A549 (cell line): ENCODE results near the gene LRRIQ4. TPM values are rescaled to one million over a fixed set of nuclear protein-coding genes. Genes with fewer than 3 reads are reported as not detected.

Experiments used
- ATAC-seq, 2 experiments: fragments of 200-7000 bp in 1 of 2; fragments of >200 bp in 1 of 2; cut with Nextera tagmentation in 1 of 2; cut with Tn5 transposase in 1 of 2; 3 replicates each; pipeline versions ENCODE4 v1.8.0 to v1.9.1; 2018 to 2020; ENCODE audit warnings: mild to moderate bottlenecking in 1 of 2, moderate library complexity in 1 of 2
- CTCF ChIA-PET: fragments of 300-600 bp; sonication (Branson Sonifier 250); formaldehyde crosslinking; extraction: SDS; loops from one replicate; lab custom pipeline; 2021; ENCODE audit warnings: antibody characterized with exemption, inconsistent platforms; lab: Yijun Ruan, JAX
- POLR2A ChIA-PET: fragments of 350-600 bp; formaldehyde crosslinking; extraction: SDS; loops from one replicate; lab custom pipeline; 2021; ENCODE audit warnings: antibody characterized with exemption, inconsistent platforms; lab: Yijun Ruan, JAX
- DNase-seq, 2 experiments: peaks; one replicate each; pipeline versions ENCODE4 v3.0.0 to v3.0.0-alpha.2; 2011 to 2016; ENCODE audit warnings: low read depth in 1 of 2, low spot score in 1 of 2
- FAIRE-seq: peaks from 2 replicates; lab custom pipeline; 2011; peaks lifted over from hg19 to GRCh38; lab: Jason Lieb, UNC
- H3K27ac ChIP-seq, 2 experiments: fragments of >200 bp; sonication (Bioruptor Twin); formaldehyde crosslinking; 3 replicates each; pipeline ENCODE4 v1.5.1; 2016 to 2017
- H3K4me1 ChIP-seq: fragments of >200 bp; sonication (Bioruptor Twin); formaldehyde crosslinking; 3 replicates; pipeline ENCODE4 v1.6.1; 2016
- H3K4me2 ChIP-seq: fragments of >200 bp; sonication (Bioruptor Twin); formaldehyde crosslinking; 3 replicates; pipeline ENCODE4 v1.6.1; 2016
- H3K4me3 ChIP-seq: fragments of >200 bp; sonication (Bioruptor Twin); formaldehyde crosslinking; 3 replicates; pipeline ENCODE4 v1.5.1; 2016
- H3K9me3 ChIP-seq: fragments of >200 bp; sonication (Bioruptor Twin); formaldehyde crosslinking; 3 replicates; pipeline ENCODE4 v1.6.1; 2016
- E2F6 ChIP-seq: IDR thresholded peaks from 2 replicates; pipeline ENCODE4 v1.6.1; 2012; ENCODE audit warnings: low read depth, borderline replicate concordance
- EHMT2 ChIP-seq: fragments of 200-600 bp; sonication (generic); IDR thresholded peaks from 2 replicates; pipeline ENCODE4 v1.6.1; 2016; ENCODE audit warnings: antibody characterized with exemption, low read depth, mild to moderate bottlenecking, moderate library complexity
- FOSL2 ChIP-seq, 2 experiments: fragments of 450-650 bp in 1 of 2; fragments of >200 bp in 1 of 2; sonication (Bioruptor Twin) in 1 of 2; formaldehyde crosslinking; IDR thresholded peaks; 2 replicates each; pipeline versions ENCODE4 v1.5.0 to v1.6.1; 2016 to 2020; ENCODE audit warnings: mild to moderate bottlenecking in 1 of 2, moderate library complexity in 1 of 2
- MAFK ChIP-seq: fragments of 450-650 bp; IDR thresholded peaks from 2 replicates; pipeline ENCODE4 v1.6.1; 2014; ENCODE audit not compliant: partially characterized antibody
- PHF8 ChIP-seq: fragments of 200-600 bp; sonication (generic); IDR thresholded peaks from 2 replicates; pipeline ENCODE4 v1.6.1; 2016; ENCODE audit warnings: low read depth, mild to moderate bottlenecking, antibody characterized with exemption, moderate library complexity, borderline replicate concordance
- RCOR1 ChIP-seq: fragments of 150-350 bp; IDR thresholded peaks from 2 replicates; pipeline ENCODE4 v1.6.1; 2014; ENCODE audit warnings: antibody characterized with exemption, low read length, low read depth
- REST ChIP-seq: fragments of 200-600 bp; sonication (generic); IDR thresholded peaks from 2 replicates; pipeline ENCODE4 v1.6.1; 2016; ENCODE audit warnings: antibody characterized with exemption, mild to moderate bottlenecking, moderate library complexity
- SMC3 ChIP-seq: fragments of >200 bp; sonication (Bioruptor Twin); formaldehyde crosslinking; IDR thresholded peaks from 3 replicates; pipeline ENCODE4 v1.6.1; 2018; ENCODE audit warnings: inconsistent platforms
- SREBF2 ChIP-seq: fragments of 450-650 bp; IDR thresholded peaks from 2 replicates; pipeline ENCODE4 v1.6.1; 2014; ENCODE audit warnings: mild to moderate bottlenecking, moderate library complexity
- TFCP2L1 ChIP-seq: fragments of 250-450 bp; sonication (Bioruptor Pico); IDR thresholded peaks from 2 replicates; pipeline ENCODE4 v1.5.0; 2021; ENCODE audit warnings: mild to moderate bottlenecking
- USF2 ChIP-seq: fragments of 450-650 bp; IDR thresholded peaks from 2 replicates; pipeline ENCODE4 v1.6.1; 2014; ENCODE audit warnings: antibody characterized with exemption
- ZFP36 ChIP-seq: fragments of 450-650 bp; IDR thresholded peaks from 2 replicates; pipeline ENCODE4 v1.6.1; 2014; ENCODE audit warnings: borderline replicate concordance; ENCODE audit not compliant: partially characterized antibody
- WGBS: methylation state at CpG from one replicate; pipeline ENCODE4 v1.1.6; 2017; ENCODE audit errors: missing lambda C conversion rate; 5-methylcytosine and 5-hydroxymethylcytosine counted together
- polyA plus RNA-seq, 4 experiments: library from polyadenylated mRNA; depleted of rRNA in 3 of 4; stranded (reverse); fragments of >200 nt; fragmentation: RNase III in 1 of 4; extraction: RNeasy Plus Mini Kit Qiagen cat#74134 plus additional on column Dnase treatment in 1 of 4; gene quantifications; 2 replicates in 3 of 4; 3 replicates in 1 of 4; pipeline ENCODE4 v1.2.3, GENCODE V29; 2011 to 2017

Gene LRRIQ4
- polyA plus RNA-seq, 2 of the 4 experiments (the other 2 are of a cell fraction): not detected

DNA sequence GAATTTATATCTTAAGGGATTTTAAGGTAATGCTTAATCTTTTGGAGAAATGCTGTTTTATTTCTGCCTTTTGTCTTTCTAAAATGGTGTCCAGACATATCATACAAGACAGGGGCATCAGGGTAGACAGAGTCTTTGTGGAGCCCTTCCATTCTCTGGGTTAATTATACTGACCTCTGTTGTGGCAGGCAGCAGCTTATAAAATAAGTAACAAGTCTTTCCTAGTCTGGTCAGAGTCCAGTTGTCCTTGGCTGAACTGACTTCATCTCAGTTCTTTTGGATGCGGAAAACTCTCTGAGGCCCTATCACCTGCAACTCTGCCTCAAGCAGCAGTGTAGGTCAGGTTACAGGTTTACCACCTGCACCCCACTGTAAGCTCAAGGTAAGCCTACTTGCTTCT lies 20.3 kb upstream of the LRRIQ4 start:
- DNase-seq (no peak), FAIRE-seq (no peak), ATAC-seq (no peak; a peak in 1 of 6 replicates)
- WGBS: 100% methylated on average over 1 of the region's 1 CpG
- ChIA-PET CTCF (interaction anchor here (1.0 kb wide), 1 partner anchor 30 kb away, joined by 3 read pairs; no protein-coding TSS in a partner anchor), POLR2A (interaction anchor here (0.5 kb wide), 1 partner anchor 14 kb away, joined by 4 read pairs; no protein-coding TSS in a partner anchor)
- no peak overlapping the region for H3K27ac ChIP-seq
- H3K4me1 ChIP-seq: no peaks in the 10 kb centered on the region
- no peak overlapping the region for H3K4me2 ChIP-seq
- H3K4me3 ChIP-seq: no peak overlapping the region
- no peaks in the 10 kb centered on the region for H3K9me3 ChIP-seq
- TF ChIP-seq E2F6 (no peak), RCOR1 (no peak), SREBF2 (no peak), PHF8 (no peak), EHMT2 (no peak), USF2 (no peak), TFCP2L1 (CRISPR knock-in tag) (no peak), FOSL2 (IDR thresholded peaks at IDR 0.05) (no peak), FOSL2 (CRISPR knock-in tag; IDR thresholded peaks at IDR 0.05) (no peak), ZFP36 (no peak)

GRCh38 chr3:169804681-169805080 lies 8.0 kb upstream of the LRRIQ4 start:
- no peaks in the 10 kb centered on the region for H3K9me3 ChIP-seq
- WGBS: 89% methylated on average over 3 of the region's 3 CpGs
- no peak for TF ChIP-seq REST
- TF ChIP-seq USF2: no peak
- no peak for TF ChIP-seq SMC3
- TF ChIP-seq MAFK: peak; percentile 31
- H3K4me1 ChIP-seq: no peaks in the 10 kb centered on the region
- H3K27ac ChIP-seq: no peak overlapping the region
- ChIA-PET POLR2A (no interaction called here), CTCF (no interaction called here)
- DNase-seq: no peak
- no peak for FAIRE-seq
- no peak for ATAC-seq
- no peak overlapping the region for H3K4me3 ChIP-seq
- H3K4me2 ChIP-seq: no peak overlapping the region

DNA sequence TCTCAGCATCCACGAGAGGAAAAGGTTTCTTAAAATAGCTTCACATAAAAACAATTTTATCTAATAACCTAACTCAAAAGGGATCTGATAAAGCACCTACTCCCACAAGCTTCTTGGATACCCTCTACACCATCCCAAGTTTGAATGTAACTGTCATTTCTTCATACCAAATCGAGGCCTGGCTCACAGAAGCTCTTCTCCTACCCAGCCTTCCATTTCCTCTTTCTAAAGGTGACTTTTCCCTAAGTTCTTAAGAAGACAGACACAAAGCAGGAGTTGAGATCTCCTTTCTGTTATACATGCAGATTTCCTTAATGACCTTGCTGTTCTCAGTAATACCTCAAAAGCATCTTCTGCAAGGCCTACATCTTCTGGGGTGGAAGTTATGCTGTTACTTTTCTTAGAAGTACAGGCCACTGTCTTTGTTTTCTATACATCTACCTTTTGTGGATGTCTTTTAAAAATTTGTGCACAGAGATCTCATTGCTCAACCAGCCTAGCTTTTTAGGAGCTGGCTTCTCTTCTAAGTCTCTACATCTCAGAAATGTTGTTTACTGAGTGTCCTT lies 3.4 kb upstream of the LRRIQ4 start:
- TF ChIP-seq SMC3: no peak
- TF ChIP-seq, all 56 proteins: peak for 0
- 37% methylated on average over 2 of the region's 2 CpGs for WGBS
- POLR2A ChIA-PET: interaction anchor here (0.6 kb wide), 1 partner anchor 19 kb away, joined by 4 read pairs; no protein-coding TSS in a partner anchor
- CTCF ChIA-PET: interaction anchor here (0.7 kb wide), 2 partner anchors 37 to 53 kb away, joined by 4 read pairs; no protein-coding TSS in a partner anchor
- Histone ChIP-seq H3K9me3 (no peaks in the 10 kb centered on the region), H3K4me2 (no peak overlapping the region), H3K4me3 (no peak overlapping the region), H3K4me1 (no peaks in the 10 kb centered on the region), H3K27ac (no peak overlapping the region)
- ATAC-seq (no peak), DNase-seq (no peak), FAIRE-seq (no peak)
